SK-N-SH treated with all-trans-retinoic acid at 6 μM for 48 hours (cell line): ENCODE data around the gene ZBTB16.

Experiments used
- ATAC-seq: fragments of 200-7000 bp; cut with Tn5 transposase; 3 replicates; pipeline ENCODE4 v1.9.1; 2020; ENCODE audit warnings: mild to moderate bottlenecking, moderate library complexity
- CREB5 ChIP-seq: fragments of 250-450 bp; sonication (Bioruptor Pico); IDR thresholded peaks from 2 replicates; pipeline ENCODE4 v1.5.1; 2020; ENCODE audit warnings: low read depth, mild to moderate bottlenecking, moderate library complexity
- CSDC2 ChIP-seq: fragments of 250-450 bp; sonication (Bioruptor Pico); IDR thresholded peaks from 2 replicates; pipeline ENCODE4 v1.5.0; 2020; ENCODE audit warnings: mild to moderate bottlenecking, moderate library complexity
- CSRNP3 ChIP-seq: fragments of 250-450 bp; sonication (Bioruptor Pico); IDR thresholded peaks from 2 replicates; pipeline ENCODE4 v1.5.1; 2021; ENCODE audit warnings: mild to moderate bottlenecking, moderate library complexity
- GLIS3 ChIP-seq: fragments of 250-450 bp; sonication (Bioruptor Pico); IDR thresholded peaks from 2 replicates; pipeline ENCODE4 v1.5.0; 2020; ENCODE audit warnings: mild to moderate bottlenecking, moderate library complexity
- ISL1 ChIP-seq: fragments of 250-450 bp; sonication (Bioruptor Pico); IDR thresholded peaks from 2 replicates; pipeline ENCODE4 v2.1.2; 2022; ENCODE audit warnings: mild to moderate bottlenecking, moderate library complexity
- PATZ1 ChIP-seq: fragments of 250-450 bp; sonication (Bioruptor Pico); IDR thresholded peaks from 2 replicates; pipeline ENCODE4 v1.8.0; 2020; ENCODE audit warnings: mild to moderate bottlenecking, moderate library complexity, borderline replicate concordance
- POU6F1 ChIP-seq: fragments of 250-450 bp; sonication (Bioruptor Pico); IDR thresholded peaks from 2 replicates; pipeline ENCODE4 v1.8.0; 2021; ENCODE audit warnings: low read depth, mild to moderate bottlenecking, moderate library complexity, borderline replicate concordance
- PPARA ChIP-seq: fragments of 250-450 bp; sonication (Bioruptor Pico); IDR thresholded peaks from 2 replicates; pipeline ENCODE4 v1.5.0; 2020; ENCODE audit warnings: mild to moderate bottlenecking, borderline replicate concordance
- RARB ChIP-seq: fragments of 250-450 bp; sonication (Bioruptor Pico); IDR thresholded peaks from 2 replicates; pipeline ENCODE4 v1.8.0; 2021; ENCODE audit warnings: mild to moderate bottlenecking, moderate library complexity
- SNAI2 ChIP-seq: fragments of 250-450 bp; sonication (Bioruptor Pico); IDR thresholded peaks from 2 replicates; pipeline ENCODE4 v1.5.0; 2020; ENCODE audit warnings: mild to moderate bottlenecking, moderate library complexity
- TCF4 ChIP-seq: fragments of 250-450 bp; sonication (Bioruptor Pico); IDR thresholded peaks from 2 replicates; pipeline ENCODE4 v1.8.0; 2021; ENCODE audit warnings: mild to moderate bottlenecking, moderate library complexity, borderline replicate concordance
- TOX ChIP-seq: fragments of 250-450 bp; sonication (Bioruptor Pico); IDR thresholded peaks from 2 replicates; pipeline ENCODE4 v1.8.0; 2021; ENCODE audit warnings: mild to moderate bottlenecking, moderate library complexity, borderline replicate concordance
- ZC3H10 ChIP-seq: fragments of 250-450 bp; sonication (Bioruptor Pico); IDR thresholded peaks from 2 replicates; pipeline ENCODE4 v1.5.1; 2021; ENCODE audit warnings: mild to moderate bottlenecking, moderate library complexity
- ZFP3 ChIP-seq: fragments of 250-450 bp; sonication (Bioruptor Pico); IDR thresholded peaks from 2 replicates; pipeline ENCODE4 v1.5.0; 2020; ENCODE audit warnings: mild to moderate bottlenecking, moderate library complexity
- ZFP30 ChIP-seq: fragments of 450-650 bp; formaldehyde crosslinking; IDR thresholded peaks from 2 replicates; pipeline ENCODE4 v1.5.0; 2022; ENCODE audit warnings: mild to moderate bottlenecking, moderate library complexity
- ZNF70 ChIP-seq: fragments of 450-650 bp; formaldehyde crosslinking; IDR thresholded peaks from 2 replicates; pipeline ENCODE4 v1.5.0; 2020; ENCODE audit warnings: mild to moderate bottlenecking, moderate library complexity
- ZNF8 ChIP-seq: fragments of 450-650 bp; formaldehyde crosslinking; IDR thresholded peaks from 2 replicates; pipeline ENCODE4 v1.5.0; 2020; ENCODE audit warnings: mild to moderate bottlenecking, moderate library complexity

The ZBTB16 gene

GRCh38 chr11:114284914-114285313 is 225.4 kb downstream of the ZBTB16 start:
- TF ChIP-seq SNAI2 (CRISPR knock-in tag) = no peak
- TF ChIP-seq POU6F1 (CRISPR knock-in tag) = no peak
- no peak for TF ChIP-seq GLIS3
- no peak for TF ChIP-seq ZFP30 (CRISPR knock-in tag)
- ATAC-seq = no peak

- ATAC-seq = peak; percentile 39; the same call in 2 of the 3 replicates
- no peak for TF ChIP-seq TOX
These were observed 226.1 kb downstream of the ZBTB16 start for GRCh38 chr11:114285599-114285998.

GRCh38 chr11:114286229-114286628 is 226.7 kb downstream of the ZBTB16 start:
- TF ChIP-seq ISL1 (no peak), GLIS3 (no peak), CSDC2 (CRISPR knock-in tag) (no peak), ZC3H10 (no peak), RARB (CRISPR knock-in tag) (no peak), TOX (no peak), TCF4 (CRISPR knock-in tag) (no peak), PATZ1 (CRISPR knock-in tag) (no peak), PPARA (CRISPR knock-in tag) (no peak), CREB5 (no peak)
- no peak for ATAC-seq

GRCh38 chr11:114287154-114287553 is 227.6 kb downstream of the ZBTB16 start:
- ATAC-seq = no peak
- TF ChIP-seq ZNF8 (CRISPR knock-in tag) = no peak
- TF ChIP-seq ZFP3 = peak; percentile 98

- TF ChIP-seq PATZ1 (CRISPR knock-in tag) (no peak), CSRNP3 (CRISPR knock-in tag) (no peak), RARB (CRISPR knock-in tag) (no peak), ZNF8 (CRISPR knock-in tag) (no peak), ZC3H10 (no peak), ZNF70 (CRISPR knock-in tag) (no peak), PPARA (CRISPR knock-in tag) (no peak), CREB5 (no peak), ZFP30 (CRISPR knock-in tag) (no peak)
- ATAC-seq = no peak
These were observed 228.6 kb downstream of the ZBTB16 start for GRCh38 chr11:114288136-114288535.
